Cerebellar nuclear complex (tissue), 1 donor: ENCODE results near the gene NEMP2.

ENCODE experiments used
- DNase-seq, 2 experiments: peaks; one replicate each; lab custom pipeline; 2025; lab: John Stamatoyannopoulos, UW

NEMP2 gene

GRCh38 chr2:190554357-190555006 is 20.0 kb upstream of the NEMP2 start:
- no peak for DNase-seq

DNA sequence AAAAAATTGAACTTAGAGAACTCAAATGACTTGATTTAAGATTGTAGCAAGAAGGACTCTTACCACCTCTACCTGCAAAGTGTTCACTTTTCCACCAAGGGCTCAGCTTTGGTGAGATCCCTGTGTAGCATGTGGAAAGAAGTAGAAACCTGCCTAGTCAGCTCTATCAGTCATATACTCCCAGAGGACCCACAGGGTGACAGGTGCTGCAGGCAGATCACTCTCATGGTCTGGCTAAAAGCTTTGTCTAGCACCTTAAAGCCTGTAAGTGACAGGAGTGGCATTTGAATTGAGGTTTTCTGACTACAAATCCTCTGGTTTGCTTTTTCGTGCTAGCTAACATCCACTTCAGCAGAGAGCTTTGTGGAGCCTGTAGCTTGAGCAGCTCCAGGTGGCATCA is 18.7 kb upstream of the NEMP2 start:
- DNase-seq: no peak

DNA sequence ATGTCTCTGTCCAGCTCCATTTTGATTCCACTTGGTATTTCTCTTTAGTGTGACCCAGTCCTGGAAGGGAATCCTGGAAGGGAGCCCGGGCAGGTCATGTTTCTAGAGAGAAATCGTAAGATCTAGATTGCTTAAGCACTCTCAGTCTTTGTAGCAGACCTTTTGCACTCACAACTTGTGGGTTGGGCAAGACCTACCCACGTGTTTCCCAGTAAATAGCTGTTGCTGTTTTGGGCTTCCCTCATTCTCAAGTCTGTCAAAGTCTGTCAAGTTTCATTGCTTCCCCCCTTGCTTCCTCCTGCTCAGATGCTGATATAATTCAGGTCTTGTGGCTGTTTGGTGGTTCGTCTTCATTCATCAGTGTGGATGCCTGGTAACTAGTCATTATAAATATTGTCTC is 17.4 kb upstream of the NEMP2 start:
- DNase-seq: no peak

DNA sequence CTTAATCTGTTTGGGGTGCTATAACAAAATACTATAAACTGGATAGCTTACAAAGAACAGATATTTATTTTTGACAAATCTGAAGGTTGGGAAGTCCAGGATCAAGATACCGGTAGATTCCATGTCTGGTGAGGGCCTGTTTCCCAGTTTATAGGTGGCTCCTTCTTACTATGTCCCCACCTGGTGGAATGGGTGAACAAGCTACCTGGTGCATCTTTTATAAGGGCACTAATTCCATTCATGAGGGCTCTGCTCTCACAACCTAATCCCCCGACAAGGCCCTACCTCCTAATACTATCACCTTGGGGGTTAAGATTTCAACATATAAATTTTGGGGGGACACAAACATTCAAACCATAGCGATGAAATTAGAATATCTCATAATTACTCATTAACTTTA is 15.6 kb upstream of the NEMP2 start:
- no peak for DNase-seq

- no peak for DNase-seq
These were observed 13.4 kb upstream of the NEMP2 start for GRCh38 chr2:190547886-190548285.

GRCh38 chr2:190546734-190547133 is 12.2 kb upstream of the NEMP2 start:
- DNase-seq: no peak

- DNase-seq: no peak
These were observed 11.2 kb upstream of the NEMP2 start for GRCh38 chr2:190545555-190546385.

DNA sequence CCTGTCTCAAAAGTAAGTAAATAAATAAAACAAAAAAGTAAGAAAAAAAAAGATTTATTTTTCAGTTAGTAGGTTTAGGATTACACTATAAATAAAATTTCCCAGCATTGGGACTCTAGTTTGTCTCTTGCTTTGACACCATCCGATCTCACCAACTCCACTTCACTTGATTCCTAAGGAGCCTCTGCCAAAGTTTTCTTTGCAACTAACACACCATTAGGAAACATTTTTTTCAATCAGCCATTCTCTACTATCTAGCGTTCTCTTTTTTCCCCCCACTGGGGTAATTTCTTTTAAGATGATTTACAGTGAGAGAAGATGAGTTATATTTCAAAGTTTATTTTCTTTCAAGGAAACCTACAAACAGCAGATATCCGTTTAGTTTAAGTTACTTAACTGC is 10.6 kb upstream of the NEMP2 start:
- DNase-seq: no peak

- no peak for DNase-seq
These were observed 5.5 kb upstream of the NEMP2 start for GRCh38 chr2:190540048-190540447.

- DNase-seq: no peak
These were observed 3.7 kb upstream of the NEMP2 start for GRCh38 chr2:190538201-190538600.

DNA sequence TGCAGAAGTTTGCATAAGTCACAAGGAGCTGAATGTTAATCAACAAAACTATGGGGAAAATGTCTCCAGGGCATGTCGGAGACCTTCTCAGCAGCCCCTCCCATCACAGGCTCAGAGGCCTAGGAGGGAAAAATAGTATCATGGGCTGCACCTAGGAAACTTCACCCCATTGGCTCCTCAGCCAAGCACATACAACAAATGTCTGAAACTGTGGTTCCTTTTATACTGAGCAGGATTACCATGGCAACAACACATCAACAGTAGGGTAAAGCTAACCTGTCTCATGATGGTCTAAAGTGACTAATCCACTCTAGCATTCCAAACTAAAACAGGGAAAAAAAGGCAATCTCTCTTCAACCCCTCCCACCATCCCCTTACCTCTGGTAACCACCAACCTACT is 3.2 kb upstream of the NEMP2 start:
- no peak for DNase-seq

- DNase-seq: peak in 1 of 2 experiments; percentile 24
These were observed 1.1 kb upstream of the NEMP2 start for GRCh38 chr2:190535586-190535985.

DNA sequence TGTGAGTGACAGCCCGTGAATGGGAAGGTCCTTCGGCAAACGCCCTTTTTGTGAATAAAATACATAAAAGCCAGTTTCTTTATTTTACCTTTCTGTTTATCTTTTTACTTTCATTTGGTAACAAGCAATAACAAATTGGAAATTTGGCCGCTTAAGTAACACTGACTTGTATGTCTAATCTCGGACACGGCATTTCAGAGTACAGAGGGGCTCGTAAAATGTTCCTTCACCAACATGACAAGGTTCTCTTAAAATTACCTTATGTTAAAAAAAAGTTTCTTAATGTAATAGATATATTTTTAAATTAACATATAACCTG is 558 bp upstream of the NEMP2 start:
- no peak for DNase-seq

- DNase-seq: no peak
These were observed 583 bp downstream of the NEMP2 start for GRCh38 chr2:190533968-190534309.

GRCh38 chr2:190533175-190533967 is 1.2 kb downstream of the NEMP2 start:
- DNase-seq: no peak

- DNase-seq: no peak
These were observed 1.9 kb downstream of the NEMP2 start for GRCh38 chr2:190532581-190532980.

DNA sequence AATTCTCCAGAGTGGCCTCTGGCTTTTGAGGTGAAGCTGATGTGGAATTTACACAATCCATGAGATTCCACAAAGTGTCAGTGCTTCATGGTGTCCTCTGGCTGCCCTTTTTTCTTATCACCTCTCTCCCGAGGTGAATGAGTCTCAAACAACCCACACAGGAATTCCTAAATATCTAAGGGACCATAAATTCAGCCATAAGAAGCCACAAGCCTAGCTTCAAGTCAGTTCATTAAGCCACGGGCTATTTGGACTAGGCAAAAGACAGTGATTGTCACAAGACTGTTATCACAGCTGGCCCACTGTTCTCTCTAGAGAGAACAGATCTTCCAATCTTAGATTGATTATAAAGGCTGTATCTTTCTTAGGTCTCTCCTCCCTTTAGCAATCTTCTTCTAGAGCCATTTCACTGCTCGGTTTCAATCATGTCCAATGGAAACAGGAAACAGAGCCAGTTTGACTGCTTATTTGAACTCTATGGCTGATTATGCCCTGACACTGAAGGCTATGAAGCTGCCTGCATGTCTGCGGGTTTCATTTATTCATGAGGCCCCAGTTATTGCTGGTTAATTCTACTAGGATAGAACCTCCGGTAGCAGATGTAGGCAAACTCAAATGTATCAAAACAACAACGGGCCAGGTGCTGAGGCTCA is 4.1 kb downstream of the NEMP2 start:
- no peak for DNase-seq

- no peak for DNase-seq
These were observed 4.9 kb downstream of the NEMP2 start for GRCh38 chr2:190529486-190530247.

DNA sequence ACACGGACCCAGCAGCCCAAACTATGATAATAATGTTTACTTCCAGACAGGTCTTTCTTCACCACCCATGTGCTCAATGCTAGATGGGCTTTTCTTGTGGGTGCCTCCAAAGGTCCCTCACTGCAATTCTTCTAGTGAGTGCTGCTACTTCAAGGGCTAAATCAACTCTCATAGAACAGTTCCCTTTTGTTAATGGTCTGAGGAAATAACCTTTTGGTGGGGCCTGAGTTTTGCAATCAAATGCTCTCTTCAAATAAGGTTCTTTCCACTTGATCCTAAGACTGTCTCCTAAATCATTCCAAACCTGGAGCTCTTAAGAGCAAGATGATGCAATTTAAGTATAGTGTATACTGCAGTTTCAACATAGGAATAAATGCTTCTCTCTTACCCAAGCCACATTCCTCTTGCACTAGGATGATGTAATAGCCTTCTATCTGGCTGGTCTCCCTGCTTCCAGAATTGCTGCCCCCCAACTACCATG is 6.0 kb downstream of the NEMP2 start:
- no peak for DNase-seq

DNA sequence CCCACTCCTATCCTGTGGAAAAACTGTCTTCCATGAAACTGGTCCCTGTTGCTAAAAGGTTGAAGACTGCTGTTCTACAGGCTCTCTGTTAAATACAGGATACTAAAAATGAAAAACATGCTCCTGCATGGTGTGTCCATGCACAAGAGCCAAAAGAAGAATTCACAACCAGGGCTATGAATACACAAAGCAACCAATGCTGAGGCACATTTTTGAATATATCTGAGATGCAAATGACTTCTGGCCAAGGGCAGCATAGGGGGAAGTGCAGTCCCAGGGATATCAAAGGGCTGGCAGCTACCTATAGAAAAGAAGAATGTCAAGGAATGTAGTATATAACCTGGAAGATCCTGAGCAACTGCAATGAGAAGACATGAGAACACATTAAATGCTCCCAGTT is 6.6 kb downstream of the NEMP2 start:
- no peak for DNase-seq

- DNase-seq: no peak
These were observed 7.3 kb downstream of the NEMP2 start for GRCh38 chr2:190527214-190527613.
